ENCODE data around the gene FHIT.

DNA sequence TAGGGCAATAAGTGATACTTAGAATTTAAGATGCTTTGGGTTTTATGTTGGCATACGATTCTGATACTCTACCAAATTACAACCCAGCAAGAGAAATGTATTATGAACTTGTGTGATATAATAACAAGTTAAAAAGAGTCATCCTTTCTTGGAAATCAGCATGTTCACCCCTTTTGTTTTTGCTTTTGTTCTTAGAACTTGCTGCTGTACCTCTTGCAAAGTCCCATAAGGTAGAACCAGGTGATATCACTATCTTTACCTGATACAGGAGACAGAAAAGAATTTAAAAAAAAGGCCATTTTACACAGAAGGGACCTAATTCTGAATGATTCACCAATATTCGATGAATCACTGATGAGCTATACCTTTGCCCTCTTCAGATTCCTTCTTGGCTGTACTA lies 810.4 kb downstream of the FHIT start:
- TF ChIP-seq GATA2 (IDR thresholded peaks at IDR 0.05; ENCODE audit: low read depth, low read length) (no peak), GATA3 (IDR thresholded peaks at IDR 0.05; ENCODE audit: low read depth, low read length) (no peak)

Measured in SH-SY5Y (cell line).